HuH-7.5 (cell line): ENCODE measurements around the gene MDFIC.

ENCODE experiments used
- DNase-seq: peaks from one replicate; pipeline ENCODE4 v3.0.0; 2011; ENCODE audit warnings: low spot score

The MDFIC gene

DNA sequence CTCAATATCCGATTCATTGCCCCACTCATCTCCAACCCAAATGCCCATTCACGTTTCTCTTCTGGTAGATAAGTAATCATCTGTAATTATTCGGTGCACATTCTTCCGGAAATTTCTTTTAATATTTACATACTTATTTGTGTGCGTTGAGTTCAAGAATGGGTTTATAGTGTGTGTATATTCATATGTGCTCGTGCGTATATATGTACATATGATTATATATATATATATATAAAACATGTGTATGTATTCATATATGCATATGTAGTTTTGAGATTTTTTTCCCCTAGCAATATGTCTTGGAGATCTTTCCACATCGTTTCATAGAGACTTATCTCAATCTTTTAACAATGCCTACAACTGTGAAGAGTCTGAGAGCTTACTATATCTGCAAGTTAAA lies 118.2 kb downstream of the MDFIC start:
- no peak for DNase-seq

DNA sequence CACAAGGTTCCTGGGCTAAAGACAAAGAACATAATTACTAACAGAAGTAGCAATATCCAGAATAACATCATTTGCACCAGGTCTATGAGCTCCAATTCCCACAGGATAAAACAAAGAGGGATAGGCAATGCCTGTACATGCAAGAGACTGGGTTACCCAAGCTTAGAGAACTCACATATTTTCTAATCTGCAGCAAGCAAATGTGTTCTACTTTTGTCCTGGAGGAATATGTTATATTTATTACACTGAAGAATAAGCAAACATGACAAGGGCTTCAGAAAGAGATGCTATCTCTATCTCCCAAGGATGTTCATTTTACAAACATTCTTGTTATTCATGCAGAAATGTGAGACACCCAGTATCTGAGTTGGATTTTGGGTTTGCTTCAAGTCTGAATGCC lies 118.6 kb downstream of the MDFIC start:
- DNase-seq: no peak

DNA sequence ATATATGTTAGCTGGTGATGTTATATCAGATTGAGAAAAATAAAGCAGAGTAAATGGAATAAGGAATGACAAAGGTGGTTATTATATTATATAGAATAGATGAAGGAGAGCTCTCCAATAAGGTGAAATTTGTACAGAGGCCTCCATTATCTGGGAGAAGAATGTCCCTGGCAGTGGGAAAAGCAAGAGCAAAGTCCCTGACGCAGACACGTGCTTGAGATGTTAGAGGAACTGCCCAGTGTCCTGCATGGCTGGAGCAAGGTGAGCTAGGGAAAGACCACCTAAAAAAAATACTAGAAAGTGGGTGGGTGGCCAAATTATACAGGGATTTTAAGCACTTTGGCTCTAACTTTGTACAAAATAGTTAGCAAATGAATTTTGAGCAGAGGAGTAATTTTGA lies 120.7 kb downstream of the MDFIC start:
- no peak for DNase-seq

DNA sequence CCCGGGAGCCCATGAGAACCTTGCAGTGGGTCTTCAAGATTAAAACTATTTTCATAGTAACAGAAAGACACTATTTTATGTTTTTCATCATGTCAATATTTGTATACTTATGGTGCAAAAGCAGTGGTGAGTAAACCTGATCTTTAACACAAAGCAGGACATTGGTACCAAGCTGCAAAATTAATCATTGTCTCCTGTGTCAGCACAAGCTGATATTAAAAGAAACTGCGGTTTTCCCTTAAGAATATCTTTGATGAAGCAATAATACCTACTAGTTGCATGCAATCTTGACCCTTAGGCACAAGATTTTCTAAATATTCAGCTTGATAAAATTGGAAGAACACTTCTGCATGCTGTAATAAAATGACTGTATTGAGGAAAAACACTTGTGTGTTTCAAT lies 121.7 kb downstream of the MDFIC start:
- DNase-seq: no peak

DNA sequence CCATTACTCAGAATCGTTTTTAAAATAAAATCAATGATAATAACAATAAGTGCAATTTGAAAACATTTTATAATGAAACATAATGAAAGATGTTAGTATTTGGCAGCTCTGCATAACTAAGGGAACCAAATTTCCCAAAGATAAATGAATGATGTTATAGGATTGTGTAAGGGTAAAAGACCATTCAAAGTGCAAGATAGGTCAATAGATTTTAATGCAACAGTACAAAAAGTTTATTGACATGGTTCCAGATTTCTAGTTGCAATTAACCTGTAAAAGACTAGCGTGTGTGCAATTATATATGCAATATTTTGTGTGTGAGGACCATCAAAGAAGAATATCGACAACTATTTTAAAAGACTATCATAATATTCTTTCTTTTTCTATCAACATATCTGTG lies 122.3 kb downstream of the MDFIC start:
- DNase-seq: no peak

DNA sequence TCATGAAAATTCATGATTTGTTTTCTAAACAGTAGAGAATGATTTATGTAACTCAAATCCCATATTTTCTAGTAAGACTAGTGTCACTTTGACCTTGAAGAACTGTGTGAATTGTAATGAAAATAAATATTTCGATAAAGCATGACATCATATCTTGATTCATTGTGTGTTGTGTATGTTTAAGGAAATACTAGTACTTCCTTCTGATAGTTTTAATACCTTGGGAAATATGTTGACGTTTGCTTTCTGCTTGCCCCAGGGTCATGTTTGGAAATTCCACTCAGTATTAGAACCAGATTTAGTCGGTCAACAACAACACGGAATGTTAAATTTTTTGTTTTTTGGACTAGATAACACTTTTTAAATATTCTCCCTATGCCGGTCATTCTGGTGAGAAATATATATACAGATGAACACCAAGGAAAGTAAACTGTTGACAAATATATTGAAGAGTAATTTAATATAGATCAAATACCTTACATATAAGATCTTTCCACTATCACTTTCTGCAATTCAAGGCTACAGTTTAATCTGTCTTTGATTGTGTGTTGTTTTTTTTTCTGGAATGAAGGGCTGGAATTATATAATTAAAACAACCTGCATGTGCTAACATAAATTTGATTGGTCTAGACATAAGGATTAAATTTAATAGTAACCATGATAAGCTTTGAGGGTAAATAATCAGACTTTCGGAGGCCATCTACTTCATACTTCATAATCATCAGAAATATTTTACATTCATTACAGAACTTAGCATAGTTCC lies 126.2 kb downstream of the MDFIC start:
- no peak for DNase-seq

DNA sequence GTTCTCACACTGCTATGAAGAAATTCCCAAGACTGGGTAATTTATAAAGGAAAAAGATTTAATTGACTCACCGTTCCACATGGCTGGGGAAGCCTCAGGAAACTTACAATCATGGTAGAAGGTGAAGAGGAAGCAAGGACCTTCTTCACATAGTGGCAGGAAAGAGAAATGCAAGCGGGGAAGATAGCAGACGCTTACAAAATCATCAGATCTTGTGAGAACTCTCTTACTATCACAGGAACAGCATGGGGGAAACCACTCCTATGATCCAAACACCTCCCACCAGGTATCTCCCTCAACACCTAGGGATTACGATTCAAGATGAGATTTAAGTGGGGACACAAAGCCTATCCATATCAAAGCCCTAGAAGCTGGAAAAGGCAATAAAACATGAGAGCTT lies 130.8 kb downstream of the MDFIC start:
- no peak for DNase-seq

DNA sequence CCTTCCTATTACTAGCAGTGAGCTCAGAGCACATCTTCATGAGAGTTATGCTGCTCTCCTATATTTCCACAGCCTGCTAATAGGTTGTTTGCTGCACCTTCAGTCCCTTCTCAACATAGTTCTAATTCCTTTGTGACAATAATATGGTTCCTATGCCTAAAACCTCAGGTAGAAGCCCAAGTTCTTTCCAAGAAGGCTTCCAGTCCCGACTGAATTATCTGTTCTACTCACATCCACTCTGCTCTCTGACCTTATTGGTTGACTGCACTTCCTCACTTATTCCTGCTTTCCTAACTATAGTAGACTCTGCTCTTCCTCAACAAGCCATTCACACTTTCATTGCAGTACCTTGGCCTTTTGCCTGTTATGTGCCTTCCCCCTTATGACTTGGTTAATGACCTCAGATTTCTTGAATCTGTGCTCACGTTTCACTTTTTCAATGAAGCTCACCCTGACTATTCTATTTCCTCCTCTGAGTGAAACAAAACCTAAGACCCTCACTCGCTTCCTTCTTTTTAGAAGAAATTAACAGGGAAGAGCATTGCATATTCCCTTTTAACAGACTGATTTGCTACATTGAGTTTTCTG lies 132.7 kb downstream of the MDFIC start:
- no peak for DNase-seq

DNA sequence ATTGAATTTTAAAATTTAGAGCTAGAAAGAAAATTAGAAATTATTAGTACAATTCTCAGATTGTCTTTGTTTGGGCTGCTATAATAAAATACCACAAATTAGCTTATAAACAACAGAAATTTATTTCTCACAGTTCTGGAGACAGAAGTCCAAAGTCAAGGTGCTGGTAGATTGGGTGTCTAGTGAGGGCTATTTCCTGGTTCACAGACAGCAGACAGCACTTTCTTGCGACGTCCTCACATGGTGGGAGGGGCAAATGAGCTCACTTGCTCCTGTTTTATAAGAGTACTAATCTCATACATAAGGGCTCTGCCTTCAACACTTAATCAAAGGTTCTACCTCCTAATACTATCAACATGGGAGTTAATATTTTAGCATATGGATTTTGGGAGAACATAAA lies 134.1 kb downstream of the MDFIC start:
- no peak for DNase-seq

DNA sequence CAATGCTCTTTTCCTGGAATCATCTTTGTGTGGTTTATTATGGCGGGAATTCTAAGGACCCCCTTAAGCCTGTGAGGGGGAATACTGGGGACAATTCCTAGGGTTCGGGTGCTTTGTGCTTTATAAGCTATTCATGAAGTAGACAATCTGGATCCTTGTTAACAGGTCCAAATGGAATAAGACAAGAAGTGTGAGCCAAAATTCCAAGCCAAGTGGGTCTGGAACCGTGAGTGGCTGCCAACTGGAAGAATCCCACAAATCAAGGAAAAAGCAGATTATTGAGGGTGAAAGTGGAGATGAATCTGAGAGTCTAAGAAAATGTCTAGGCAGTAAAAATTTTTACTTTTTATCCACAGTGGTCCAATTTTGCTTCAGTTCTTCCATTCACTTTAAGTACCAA lies 136.8 kb downstream of the MDFIC start:
- no peak for DNase-seq

DNA sequence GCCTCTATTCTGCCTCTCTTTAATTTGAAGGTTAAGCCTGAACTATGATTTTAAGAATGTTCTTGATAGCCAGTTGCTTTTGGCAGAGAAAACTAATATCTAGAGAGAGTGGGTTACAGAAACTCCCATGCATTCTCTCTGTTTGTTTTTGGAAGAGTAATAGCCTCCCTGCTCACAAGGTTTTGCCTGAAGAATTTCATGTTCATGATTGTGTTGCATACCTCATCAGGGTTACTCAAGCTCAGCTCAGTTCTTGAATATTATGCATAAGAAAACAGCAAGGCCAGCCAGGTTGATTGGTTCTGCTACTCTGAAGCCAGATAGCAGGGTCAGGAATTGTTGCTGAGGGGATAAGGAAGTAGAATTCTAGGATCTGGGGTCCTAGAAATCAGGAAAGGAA lies 137.4 kb downstream of the MDFIC start:
- DNase-seq: no peak

DNA sequence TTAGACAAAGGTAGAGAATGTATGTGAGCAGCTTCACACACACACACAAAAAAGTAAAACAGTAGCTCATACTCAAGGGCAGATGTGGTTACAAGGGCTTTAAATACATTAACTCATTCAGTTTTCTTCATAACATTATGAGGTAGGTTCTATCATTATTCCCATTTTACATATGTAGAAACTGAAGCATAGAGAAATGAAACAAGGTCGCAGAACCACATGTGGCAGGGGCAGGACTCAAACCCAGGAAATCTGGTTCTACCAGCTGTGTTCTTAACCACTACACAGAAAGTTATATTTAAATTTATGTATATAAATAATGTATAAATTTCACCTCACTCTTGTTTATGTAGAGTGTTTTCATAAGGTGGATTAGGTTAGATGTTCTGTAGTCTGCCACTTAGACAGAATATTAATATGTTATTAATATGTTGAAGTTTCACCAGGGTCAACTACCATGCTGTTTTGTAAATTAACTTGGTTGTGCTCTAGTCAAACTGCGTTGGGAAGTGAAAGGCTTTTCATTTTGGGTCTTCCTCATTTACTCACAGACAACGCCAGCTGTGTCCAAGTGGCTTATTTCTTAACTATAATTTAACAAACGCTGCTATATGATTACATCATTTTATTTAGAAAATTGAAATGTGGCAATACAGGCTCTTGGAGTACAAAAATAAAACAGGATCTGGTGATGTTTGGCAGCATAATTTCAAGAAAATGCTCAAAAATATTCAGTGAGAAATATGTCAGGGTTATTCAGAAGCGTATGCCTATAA lies 138.4 kb downstream of the MDFIC start:
- DNase-seq: no peak

DNA sequence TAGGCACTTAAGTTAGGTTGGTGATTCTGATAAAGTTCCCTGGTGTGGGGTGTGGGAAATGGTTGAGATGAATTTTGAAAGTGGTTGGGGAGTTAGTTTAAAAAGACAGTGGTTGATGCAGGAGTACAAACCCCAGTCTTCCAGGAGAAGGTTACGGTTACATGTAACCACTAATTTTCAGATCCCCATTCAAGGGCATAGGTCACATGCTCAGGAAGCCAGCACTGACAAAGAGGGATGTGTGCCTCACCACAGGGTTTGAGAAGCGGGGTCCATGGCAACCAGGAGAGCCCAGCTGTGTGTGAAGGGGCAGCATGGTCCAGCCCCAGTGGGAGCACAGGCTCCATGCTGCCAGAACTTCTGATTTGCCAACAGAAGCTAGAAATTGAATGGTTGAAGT lies 144.2 kb downstream of the MDFIC start:
- DNase-seq: no peak

DNA sequence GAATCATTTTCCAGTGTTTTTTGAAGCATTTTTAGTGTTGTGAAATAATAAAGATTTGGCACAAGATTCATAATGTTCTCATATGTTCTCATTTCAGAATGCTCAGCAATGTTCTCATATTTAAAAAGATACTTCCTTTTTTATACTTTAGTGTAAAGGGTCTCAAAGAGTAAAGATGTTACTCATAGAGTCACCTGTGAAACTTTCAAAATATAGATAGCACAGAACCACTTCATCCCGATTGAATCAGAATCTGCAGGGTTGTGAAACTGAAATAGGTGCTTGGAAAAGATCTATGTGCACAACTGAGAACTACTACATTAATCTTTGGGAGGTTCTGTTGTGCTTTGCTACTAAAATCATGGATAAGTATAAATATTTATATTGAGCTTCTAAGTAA lies 144.7 kb downstream of the MDFIC start:
- no peak for DNase-seq

DNA sequence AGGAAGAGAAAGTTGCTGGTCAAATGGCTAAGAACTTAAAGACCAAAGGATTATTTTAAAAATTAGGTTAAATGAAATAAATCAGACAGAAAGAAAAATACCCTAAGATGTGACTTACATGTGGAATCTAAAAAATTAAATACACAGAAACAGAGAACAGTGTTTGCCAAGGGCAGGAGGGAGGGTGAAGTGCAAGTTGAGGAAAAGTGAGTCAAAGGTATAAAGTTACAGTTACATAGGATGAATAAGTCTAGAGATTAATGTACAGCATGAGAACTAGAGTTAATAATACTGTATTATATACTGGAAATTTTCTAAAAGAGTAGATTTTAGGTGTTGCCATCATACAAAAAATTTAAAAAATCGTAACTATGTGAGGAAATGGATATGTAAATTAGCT lies 146.3 kb downstream of the MDFIC start:
- no peak for DNase-seq
